ENCODE data around the gene NSMF.

DNA sequence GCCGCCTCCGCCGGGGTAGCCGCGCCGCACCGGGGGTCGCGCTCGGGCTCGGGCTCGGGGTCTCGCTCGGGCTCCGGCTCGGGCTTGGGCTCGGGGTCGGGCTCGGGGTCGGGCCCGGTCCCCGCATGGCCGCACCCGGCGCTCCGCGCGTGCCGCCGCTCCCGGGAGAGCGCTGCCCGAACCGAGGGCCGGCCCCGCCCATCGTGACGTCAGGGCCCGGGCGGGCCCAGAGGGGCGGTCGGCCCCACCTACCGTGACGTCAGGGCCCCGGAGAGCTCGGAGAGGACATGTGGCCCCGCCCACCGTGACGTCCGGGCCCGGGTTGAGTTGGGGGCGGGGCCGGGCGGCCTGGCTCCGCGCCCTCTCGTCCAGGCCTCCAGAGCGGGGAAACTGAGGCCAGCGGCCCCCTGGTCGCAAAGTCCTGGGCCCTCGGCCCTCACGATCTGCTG is at the start of gene NSMF:
- TF ChIP-seq, protein P1, sequence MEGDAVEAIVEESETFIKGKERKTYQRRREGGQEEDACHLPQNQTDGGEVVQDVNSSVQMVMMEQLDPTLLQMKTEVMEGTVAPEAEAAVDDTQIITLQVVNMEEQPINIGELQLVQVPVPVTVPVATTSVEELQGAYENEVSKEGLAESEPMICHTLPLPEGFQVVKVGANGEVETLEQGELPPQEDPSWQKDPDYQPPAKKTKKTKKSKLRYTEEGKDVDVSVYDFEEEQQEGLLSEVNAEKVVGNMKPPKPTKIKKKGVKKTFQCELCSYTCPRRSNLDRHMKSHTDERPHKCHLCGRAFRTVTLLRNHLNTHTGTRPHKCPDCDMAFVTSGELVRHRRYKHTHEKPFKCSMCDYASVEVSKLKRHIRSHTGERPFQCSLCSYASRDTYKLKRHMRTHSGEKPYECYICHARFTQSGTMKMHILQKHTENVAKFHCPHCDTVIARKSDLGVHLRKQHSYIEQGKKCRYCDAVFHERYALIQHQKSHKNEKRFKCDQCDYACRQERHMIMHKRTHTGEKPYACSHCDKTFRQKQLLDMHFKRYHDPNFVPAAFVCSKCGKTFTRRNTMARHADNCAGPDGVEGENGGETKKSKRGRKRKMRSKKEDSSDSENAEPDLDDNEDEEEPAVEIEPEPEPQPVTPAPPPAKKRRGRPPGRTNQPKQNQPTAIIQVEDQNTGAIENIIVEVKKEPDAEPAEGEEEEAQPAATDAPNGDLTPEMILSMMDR (IDR thresholded peaks at IDR 0.05) = peak in 1 of 4 experiments; percentile 14
- TF ChIP-seq POLR2A (IDR thresholded peaks at IDR 0.05) (peak; percentile 86), POLR2AphosphoS5 (IDR thresholded peaks at IDR 0.05) (peak; percentile 88)
